ENCODE results near the gene FXYD6.

DNA sequence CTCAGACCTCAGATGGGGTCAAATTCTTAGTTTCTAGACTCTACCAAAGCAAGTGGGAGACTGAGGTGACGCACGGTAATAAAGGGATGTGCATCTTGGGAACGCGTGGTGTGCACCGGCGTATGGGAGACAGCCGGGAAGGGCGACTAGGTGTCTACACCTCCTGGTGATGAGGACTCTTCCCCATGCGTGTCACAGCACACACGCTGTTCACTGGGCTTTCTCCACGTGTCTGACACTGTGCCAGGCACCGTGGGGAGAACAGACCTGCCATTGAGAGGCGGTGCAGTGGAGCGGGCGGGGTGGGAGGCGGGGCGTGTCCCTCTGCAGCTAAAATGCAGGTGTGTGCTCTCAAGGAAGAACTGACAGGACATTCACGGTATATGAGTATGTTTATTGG lies 5.3 kb downstream of the FXYD6 start:
- TF ChIP-seq, protein P1, sequence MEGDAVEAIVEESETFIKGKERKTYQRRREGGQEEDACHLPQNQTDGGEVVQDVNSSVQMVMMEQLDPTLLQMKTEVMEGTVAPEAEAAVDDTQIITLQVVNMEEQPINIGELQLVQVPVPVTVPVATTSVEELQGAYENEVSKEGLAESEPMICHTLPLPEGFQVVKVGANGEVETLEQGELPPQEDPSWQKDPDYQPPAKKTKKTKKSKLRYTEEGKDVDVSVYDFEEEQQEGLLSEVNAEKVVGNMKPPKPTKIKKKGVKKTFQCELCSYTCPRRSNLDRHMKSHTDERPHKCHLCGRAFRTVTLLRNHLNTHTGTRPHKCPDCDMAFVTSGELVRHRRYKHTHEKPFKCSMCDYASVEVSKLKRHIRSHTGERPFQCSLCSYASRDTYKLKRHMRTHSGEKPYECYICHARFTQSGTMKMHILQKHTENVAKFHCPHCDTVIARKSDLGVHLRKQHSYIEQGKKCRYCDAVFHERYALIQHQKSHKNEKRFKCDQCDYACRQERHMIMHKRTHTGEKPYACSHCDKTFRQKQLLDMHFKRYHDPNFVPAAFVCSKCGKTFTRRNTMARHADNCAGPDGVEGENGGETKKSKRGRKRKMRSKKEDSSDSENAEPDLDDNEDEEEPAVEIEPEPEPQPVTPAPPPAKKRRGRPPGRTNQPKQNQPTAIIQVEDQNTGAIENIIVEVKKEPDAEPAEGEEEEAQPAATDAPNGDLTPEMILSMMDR (IDR thresholded peaks at IDR 0.05; ENCODE audit: insufficient read depth, low read depth, low read length): no peak
- TF ChIP-seq EZH2 (IDR thresholded peaks at IDR 0.05; ENCODE audit: insufficient read depth, low read length): no peak
